HK-2 (cell line): ENCODE results near the gene SGSM2.

ENCODE experiments used
- DNase-seq: peaks from one replicate; pipeline ENCODE4 v3.0.0-alpha.2; 2018; ENCODE audit not compliant: unreplicated experiment

Gene SGSM2

DNA sequence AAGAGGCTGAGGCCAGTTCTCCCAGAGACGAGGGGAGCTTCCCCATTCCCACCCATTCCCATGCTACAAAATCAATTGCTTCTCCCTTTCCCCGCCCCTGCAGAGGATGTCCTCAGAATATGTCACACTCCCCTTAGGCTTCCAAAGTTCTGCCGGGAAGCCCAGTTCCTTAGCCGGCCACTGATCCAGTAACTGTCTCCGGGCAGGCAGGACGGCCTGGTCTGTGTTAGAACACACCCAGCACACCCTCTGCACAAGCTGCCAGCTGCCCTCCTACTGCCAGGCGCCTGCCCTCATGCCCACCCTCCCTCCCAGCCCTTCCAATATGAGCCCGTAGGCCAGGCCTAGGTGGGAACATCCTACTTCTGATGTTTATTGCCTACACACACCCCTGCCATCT is 31.1 kb downstream of the SGSM2 start:
- DNase-seq: no peak

GRCh38 chr17:2369039-2369438 is 31.7 kb downstream of the SGSM2 start:
- no peak for DNase-seq

GRCh38 chr17:2369551-2370210 is 32.4 kb downstream of the SGSM2 start:
- no peak for DNase-seq

DNA sequence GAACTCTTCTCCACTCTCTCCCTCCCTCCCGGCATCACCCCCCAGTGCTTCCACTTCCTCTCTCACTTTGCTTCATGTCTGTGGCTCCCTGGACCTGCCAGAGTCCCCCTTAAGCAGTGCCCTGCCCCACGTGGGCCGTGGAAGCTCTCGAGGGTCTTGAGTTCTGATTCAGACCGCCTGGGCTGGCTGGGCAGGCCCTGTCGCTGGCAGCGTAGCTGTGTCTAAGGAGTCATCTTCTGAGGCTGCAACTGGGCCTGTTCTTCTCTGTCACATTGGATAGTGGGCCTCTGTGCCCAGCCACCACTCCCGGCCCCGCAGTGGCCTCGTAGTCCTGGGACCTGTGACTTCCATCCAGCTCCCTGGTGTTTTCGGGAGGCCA is 32.9 kb downstream of the SGSM2 start:
- DNase-seq: no peak

- DNase-seq: no peak
Observed at GRCh38 chr17:2371183-2372130, 34.2 kb downstream of the SGSM2 start.

- DNase-seq: no peak
Observed at GRCh38 chr17:2372180-2372579, 34.9 kb downstream of the SGSM2 start.

DNA sequence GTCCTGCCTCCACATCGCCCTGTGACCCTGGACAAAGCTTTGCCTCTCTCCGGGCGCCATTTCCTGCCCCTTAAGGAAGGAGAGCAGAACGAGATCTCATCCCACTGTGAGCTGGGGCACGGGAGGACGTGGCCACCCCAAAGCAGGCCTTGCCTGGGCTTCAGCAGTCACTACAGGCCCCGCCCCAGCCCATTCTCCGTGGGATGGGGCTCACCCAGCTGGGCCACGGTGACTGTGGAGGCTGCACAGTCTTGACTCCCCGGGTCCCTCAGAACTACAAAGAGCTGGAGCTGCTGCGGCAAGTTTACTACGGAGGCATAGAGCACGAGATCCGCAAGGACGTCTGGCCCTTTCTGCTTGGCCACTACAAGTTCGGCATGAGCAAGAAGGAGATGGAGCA is 35.4 kb downstream of the SGSM2 start:
- DNase-seq: no peak

GRCh38 chr17:2373179-2373578 is 35.9 kb downstream of the SGSM2 start:
- no peak for DNase-seq

DNA sequence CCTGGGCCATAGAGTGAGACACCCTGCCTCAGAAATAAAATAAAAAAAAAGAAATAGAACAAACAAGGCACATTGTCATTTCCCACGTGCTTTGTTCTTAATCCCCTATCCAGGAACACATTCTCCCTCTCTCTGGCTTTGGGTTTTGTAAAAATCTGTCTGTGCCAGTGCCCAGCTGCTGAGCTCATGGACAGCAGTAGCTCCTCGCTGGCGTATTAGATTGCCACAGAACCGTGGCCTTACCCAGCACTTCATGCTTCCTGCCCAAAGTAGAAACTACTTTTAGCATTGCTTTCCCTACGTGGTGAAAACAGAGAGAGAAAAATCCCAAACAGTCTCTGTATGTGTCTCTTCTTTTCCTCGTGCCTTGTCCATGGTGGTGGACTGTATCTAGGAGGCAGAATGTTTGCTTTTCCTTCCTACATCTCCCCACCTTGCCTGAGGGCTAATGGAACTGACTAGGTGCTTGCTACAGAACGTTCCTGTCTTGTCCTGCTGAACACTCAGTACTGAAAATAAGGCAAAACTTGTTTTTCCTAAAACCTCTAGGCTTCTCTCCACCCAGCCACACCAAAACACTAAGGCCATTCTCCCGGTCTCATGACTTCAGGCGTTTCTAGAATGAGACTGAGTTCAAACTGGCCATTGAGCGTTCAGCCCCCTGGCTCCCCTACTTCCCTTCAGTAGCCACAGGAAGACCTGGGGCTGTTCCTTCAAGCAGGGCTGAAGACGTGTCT is 37.4 kb downstream of the SGSM2 start:
- DNase-seq: no peak

GRCh38 chr17:2375406-2375805 is 38.1 kb downstream of the SGSM2 start:
- no peak for DNase-seq

GRCh38 chr17:2376107-2376506 is 38.8 kb downstream of the SGSM2 start:
- no peak for DNase-seq

DNA sequence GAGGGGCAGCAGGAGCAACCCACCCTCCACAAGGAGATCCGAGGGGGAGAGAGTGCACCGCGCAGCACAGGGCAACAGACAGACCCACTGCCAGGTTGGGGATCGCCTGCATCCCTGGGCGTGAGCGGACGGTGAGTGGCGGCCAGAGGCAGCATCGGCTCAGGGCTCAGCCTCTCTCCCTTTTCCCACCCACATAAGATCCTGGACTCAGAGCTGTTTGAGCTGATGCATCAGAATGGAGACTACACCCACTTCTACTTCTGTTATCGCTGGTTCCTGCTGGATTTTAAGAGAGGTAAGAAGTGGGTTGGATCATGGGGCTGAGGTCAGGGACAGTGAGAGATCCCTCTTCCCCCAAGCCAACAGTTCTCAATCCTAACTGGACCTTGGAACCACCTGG is 40.4 kb downstream of the SGSM2 start:
- DNase-seq: no peak

DNA sequence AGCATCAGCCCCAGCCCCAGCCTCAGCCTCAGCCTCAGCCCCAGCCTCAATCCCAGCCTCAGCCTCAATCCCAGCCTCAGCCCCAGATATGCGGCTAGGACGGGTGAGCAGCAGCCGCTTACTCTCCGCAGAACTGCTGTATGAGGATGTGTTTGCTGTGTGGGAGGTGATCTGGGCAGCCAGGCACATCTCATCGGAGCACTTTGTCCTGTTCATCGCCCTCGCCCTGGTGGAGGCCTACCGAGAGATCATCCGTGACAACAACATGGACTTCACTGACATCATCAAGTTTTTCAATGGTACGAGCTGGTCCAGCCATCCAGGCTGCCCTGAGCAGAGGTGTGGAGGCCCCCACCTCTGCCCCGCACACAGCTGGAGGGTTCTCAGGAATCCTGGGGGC is 41.6 kb downstream of the SGSM2 start:
- DNase-seq: no peak

DNA sequence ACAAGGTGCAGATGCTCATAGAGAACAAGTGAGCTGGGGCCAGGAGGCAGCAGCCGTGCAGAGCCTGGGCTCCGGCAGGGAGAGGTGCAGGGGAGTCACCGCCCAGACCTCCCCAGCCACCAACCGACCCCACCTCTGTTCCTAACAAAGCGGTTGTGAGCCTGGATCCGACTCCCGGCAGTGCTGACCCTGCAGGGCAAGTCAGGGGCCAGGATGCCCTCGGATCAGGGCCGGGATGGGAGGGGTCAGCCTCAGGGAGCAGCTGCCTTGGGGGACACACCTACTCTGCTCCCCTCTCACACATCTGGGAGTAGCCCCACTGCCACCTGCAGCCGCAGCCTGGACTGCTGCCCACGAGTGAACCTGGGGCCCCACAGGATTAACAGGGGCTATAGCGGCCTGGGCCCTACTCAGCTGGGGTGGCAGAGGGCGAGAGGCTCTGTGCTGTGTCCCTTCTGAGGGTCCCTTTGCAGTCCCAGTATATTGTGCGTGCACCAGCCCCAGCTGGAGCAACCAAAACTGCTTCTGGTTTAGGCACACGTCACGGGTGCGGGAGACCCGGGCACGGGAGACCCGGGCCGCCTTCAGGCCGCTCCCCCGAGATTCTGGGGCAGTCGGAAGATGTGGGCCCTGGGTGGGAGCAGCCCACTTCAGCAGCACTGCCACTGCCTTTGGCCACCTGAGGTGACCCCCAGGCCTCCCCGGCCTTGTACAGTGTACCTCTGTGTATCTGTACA is 42.4 kb downstream of the SGSM2 start:
- no peak for DNase-seq

DNA sequence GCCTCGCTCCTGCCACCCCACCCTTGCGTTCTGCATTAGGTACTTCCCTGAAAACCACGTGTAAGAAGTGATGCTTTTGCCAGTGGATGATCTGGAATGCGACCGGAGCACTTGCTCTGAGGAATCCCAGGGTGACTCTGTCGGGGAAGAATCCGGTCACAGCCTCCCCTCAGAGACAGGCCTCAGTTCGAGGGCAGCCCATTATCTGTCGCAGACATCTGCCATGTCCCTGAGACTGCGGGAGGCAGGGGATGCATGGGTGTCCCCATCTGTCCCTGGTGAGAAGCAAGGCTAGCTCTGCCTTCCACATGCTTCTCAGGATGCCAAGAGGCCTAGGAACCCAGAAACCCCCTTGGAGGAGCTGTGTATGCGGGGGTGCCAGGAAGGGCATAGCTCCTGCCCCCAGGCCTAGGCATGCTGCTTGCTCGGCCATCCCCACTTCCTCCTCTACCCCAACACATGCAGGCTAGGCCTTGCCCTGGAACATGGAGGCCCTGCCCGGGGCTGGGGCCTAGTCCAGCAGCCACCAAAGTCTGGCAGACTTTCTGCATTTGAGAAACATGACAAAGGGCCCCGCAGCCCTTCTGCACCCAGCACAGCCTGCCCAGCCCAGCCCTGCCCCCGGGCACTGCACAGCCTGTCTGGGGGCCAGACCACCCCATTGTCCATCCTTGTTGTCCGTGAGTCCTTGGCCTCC is 43.1 kb downstream of the SGSM2 start:
- no peak for DNase-seq

GRCh38 chr17:2380950-2381649 is 43.8 kb downstream of the SGSM2 start:
- no peak for DNase-seq

GRCh38 chr17:2383628-2384167 is 46.4 kb downstream of the SGSM2 start:
- no peak for DNase-seq

DNA sequence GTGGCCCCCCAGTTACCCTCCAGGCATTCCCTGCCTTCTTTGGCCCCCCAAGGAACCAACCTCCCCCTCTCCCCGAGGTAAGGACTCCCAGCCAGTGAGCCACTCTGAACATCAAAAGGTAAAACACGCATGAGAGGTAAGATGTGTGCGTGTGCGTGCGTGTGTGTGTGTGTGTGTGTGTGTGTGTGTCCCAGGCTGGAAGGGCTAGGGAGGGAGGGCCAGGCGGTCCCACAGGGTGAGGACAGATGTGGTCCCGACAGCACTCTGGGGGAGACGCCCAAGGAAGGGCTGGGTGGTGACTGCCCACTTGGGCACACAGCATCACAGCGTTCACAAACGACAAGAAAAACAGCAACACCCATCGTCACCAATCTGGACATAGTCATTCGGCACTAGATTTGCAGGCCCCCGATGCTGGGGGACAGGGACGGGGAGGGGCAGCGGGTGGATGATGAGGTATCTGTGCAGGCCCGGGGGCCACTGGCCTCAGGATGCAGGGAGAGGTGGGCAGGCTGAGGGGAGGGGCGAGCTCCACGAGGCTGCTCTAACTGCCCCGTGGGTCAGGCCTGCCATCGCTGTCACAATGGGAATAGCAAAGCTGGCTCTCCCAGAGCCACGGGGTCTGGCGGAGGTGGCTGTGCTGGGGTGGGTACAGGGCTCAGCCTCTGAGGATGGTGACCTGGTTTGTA is 47.3 kb downstream of the SGSM2 start:
- DNase-seq: no peak
